GM21390 (cell line): ENCODE results near the gene MMEL1.
"Not testable (repeated sequence)": the region's sequence is repeated elsewhere in the genome, so short reads cannot be mapped to it uniquely, and the experiment has no call there.

Experiments used
- ATAC-seq: cut with Tn5 transposase; IDR thresholded peaks from one replicate; pipeline ENCODE4 v1.9.1; 2021; ENCODE audit not compliant: unreplicated experiment

The MMEL1 gene

GRCh38 chr1:2632561-2633361 lies at the start of gene MMEL1:
Gene MMEL1 (minus strand): TSS chr1:2633016. CDS start chr1:2629484, 3,532 bp downstream.
- no peak for ATAC-seq

- ATAC-seq: not testable (repeated sequence)
These were observed 43.9 kb upstream of the MMEL1 start for GRCh38 chr1:2676726-2677125.

GRCh38 chr1:2671656-2672055 lies 38.8 kb upstream of the MMEL1 start:
- not testable (repeated sequence) for ATAC-seq

- not testable (repeated sequence) for ATAC-seq
These were observed 27.0 kb upstream of the MMEL1 start for GRCh38 chr1:2659806-2660205.

- ATAC-seq: not testable (repeated sequence)
These were observed 25.1 kb upstream of the MMEL1 start for GRCh38 chr1:2657909-2658308.

- not testable (repeated sequence) for ATAC-seq
These were observed 24.3 kb upstream of the MMEL1 start for GRCh38 chr1:2657124-2657523.

- not testable (repeated sequence) for ATAC-seq
These were observed 23.0 kb upstream of the MMEL1 start for GRCh38 chr1:2655598-2656434.

GRCh38 chr1:2654443-2654948 lies 21.7 kb upstream of the MMEL1 start:
- ATAC-seq: not testable (repeated sequence)

- ATAC-seq: not testable (repeated sequence)
These were observed 21.1 kb upstream of the MMEL1 start for GRCh38 chr1:2653741-2654442.

GRCh38 chr1:2652926-2653571 lies 20.2 kb upstream of the MMEL1 start:
- not testable (repeated sequence) for ATAC-seq

GRCh38 chr1:2652152-2652925 lies 19.5 kb upstream of the MMEL1 start:
- ATAC-seq: not testable (repeated sequence)

- ATAC-seq: no peak
These were observed 18.3 kb upstream of the MMEL1 start for GRCh38 chr1:2650967-2651645.

GRCh38 chr1:2646837-2647236 lies 14.0 kb upstream of the MMEL1 start:
- no peak for ATAC-seq

- no peak for ATAC-seq
These were observed 13.0 kb upstream of the MMEL1 start for GRCh38 chr1:2645776-2646175.

GRCh38 chr1:2645143-2645542 lies 12.3 kb upstream of the MMEL1 start:
- no peak for ATAC-seq

- no peak for ATAC-seq
These were observed 11.8 kb upstream of the MMEL1 start for GRCh38 chr1:2644591-2645101.

GRCh38 chr1:2644171-2644570 lies 11.4 kb upstream of the MMEL1 start:
- no peak for ATAC-seq

- no peak for ATAC-seq
These were observed 10.7 kb upstream of the MMEL1 start for GRCh38 chr1:2643414-2644077.
